Liver (tissue), 3 donors: ENCODE data around the gene SLCO1A2.

Experiments used
- CTCF ChIP-seq: fragments of 150-350 bp; IDR thresholded peaks from 2 replicates; pipeline ENCODE4 v1.5.1; 2017; ENCODE audit warnings: improper control_type of control experiment, low read depth, low read length; ENCODE audit not compliant: missing input control
- EGR1 ChIP-seq, 2 donors: IDR thresholded peaks; 2 replicates each; pipeline ENCODE4 v1.6.1; 2016 to 2018; ENCODE audit warnings: antibody characterized with exemption in 2 of 2, low read depth in 2 of 2
- FOXA1 ChIP-seq: IDR thresholded peaks from 2 replicates; pipeline ENCODE4 v1.6.1; 2016; ENCODE audit warnings: antibody characterized with exemption
- GABPA ChIP-seq, 2 donors: IDR thresholded peaks in 1 of 2; conservative IDR thresholded peaks in 1 of 2; 2 replicates each; pipeline ENCODE4 v1.6.1; 2016; ENCODE audit warnings: antibody characterized with exemption in 2 of 2, mild to moderate bottlenecking in 1 of 2, moderate library complexity in 1 of 2
- JUND ChIP-seq, 2 donors: IDR thresholded peaks; 2 replicates each; pipeline ENCODE4 v1.6.1; 2016; ENCODE audit warnings: antibody characterized with exemption in 2 of 2
- RAD21 ChIP-seq, 2 donors: IDR thresholded peaks; 2 replicates each; pipeline ENCODE4 v1.6.1; 2016; ENCODE audit warnings: antibody characterized with exemption in 2 of 2, mild to moderate bottlenecking in 2 of 2
- REST ChIP-seq: IDR thresholded peaks from 2 replicates; pipeline ENCODE4 v1.6.1; 2016; ENCODE audit warnings: antibody characterized with exemption, mild to moderate bottlenecking
- SP1 ChIP-seq: IDR thresholded peaks from 2 replicates; pipeline ENCODE4 v1.6.1; 2018; ENCODE audit warnings: antibody characterized with exemption, mild to moderate bottlenecking
- TAF1 ChIP-seq: conservative IDR thresholded peaks from 2 replicates; pipeline ENCODE4 v1.6.1; 2016; ENCODE audit warnings: antibody characterized with exemption, mild to moderate bottlenecking
- YY1 ChIP-seq: IDR thresholded peaks from 2 replicates; pipeline ENCODE4 v1.6.1; 2016; ENCODE audit warnings: antibody characterized with exemption, mild to moderate bottlenecking
- ZBTB33 ChIP-seq: IDR thresholded peaks from 2 replicates; pipeline ENCODE4 v1.6.1; 2016; ENCODE audit warnings: antibody characterized with exemption
- donor health status: healthy.
- donor health status: healthy.

GRCh38 chr12:21257172-21257571 lies 77.5 kb downstream of the SLCO1A2 start:
- TF ChIP-seq CTCF (no peak), YY1 (no peak), ZBTB33 (no peak), REST (no peak), EGR1 (IDR thresholded peaks at IDR 0.05; ENCODE audit: low read depth in 2 of 2) (no peak), TAF1 (no peak), GABPA (IDR thresholded peaks at IDR 0.05 in 1 of 2, conservative IDR thresholded peaks at IDR 0.05 in 1 of 2) (no peak), FOXA1 (no peak), SP1 (no peak), RAD21 (IDR thresholded peaks at IDR 0.05) (no peak), JUND (IDR thresholded peaks at IDR 0.05) (no peak)
